ENCODE results near the gene PCYT1B.
A peak's percentile ranks its signal among the peaks of the same experiment; 100 is the strongest.
"Not testable (repeated sequence)": the region's sequence is repeated elsewhere in the genome, so short reads cannot be mapped to it uniquely, and the experiment has no call there.

The PCYT1B gene

GRCh38 chrX:24657671-24658386 is 10.7 kb upstream of the PCYT1B start:
- no peak overlapping the region for H3K4me3 ChIP-seq (ENCODE audit: low read depth, low read length)
- no peaks in the 10 kb centered on the region for H3K36me3 ChIP-seq (replicated peaks)
- H3K27me3 ChIP-seq (replicated peaks): no peaks in the 10 kb centered on the region
- DNase-seq: no peak
- no peak for TF ChIP-seq CTCF (IDR thresholded peaks at IDR 0.05; ENCODE audit: low read depth, low read length, missing control alignments)
- no peak overlapping the region for H3K27ac ChIP-seq
- in situ Hi-C loops (cut with HindIII; ENCODE audit: low pct_ligation_motif_present, low sequenced_read_pairs): no loop called here

- H3K27ac ChIP-seq; H3K4me3 ChIP-seq (ENCODE audit: low read depth, low read length); in situ Hi-C loops (cut with HindIII; ENCODE audit: low pct_ligation_motif_present, low sequenced_read_pairs); H3K27me3 ChIP-seq (replicated peaks); DNase-seq; H3K36me3 ChIP-seq (replicated peaks): not testable (repeated sequence)
Observed at GRCh38 chrX:24655679-24656078, 8.5 kb upstream of the PCYT1B start.

GRCh38 chrX:24651783-24652182 is 4.6 kb upstream of the PCYT1B start:
- in situ Hi-C loops (cut with HindIII; ENCODE audit: low pct_ligation_motif_present, low sequenced_read_pairs): no loop called here
- H3K36me3 ChIP-seq (replicated peaks): no peaks in the 10 kb centered on the region

GRCh38 chrX:24648495-24648894 is 1.3 kb upstream of the PCYT1B start:
- H3K27me3 ChIP-seq (replicated peaks): no peaks in the 10 kb centered on the region
- H3K36me3 ChIP-seq (replicated peaks): no peaks in the 10 kb centered on the region
- in situ Hi-C loops (cut with HindIII; ENCODE audit: low pct_ligation_motif_present, low sequenced_read_pairs): no loop called here
- no peak overlapping the region for H3K4me3 ChIP-seq (ENCODE audit: low read depth, low read length)
- H3K27ac ChIP-seq: no peak overlapping the region
- TF ChIP-seq CTCF (IDR thresholded peaks at IDR 0.05; ENCODE audit: low read depth, low read length, missing control alignments): no peak
- no peak for DNase-seq

More at GRCh38 chrX:24651783-24652182, 4.6 kb upstream of the PCYT1B start:
- Histone ChIP-seq H3K27ac (no peak overlapping the region), H3K27me3 (replicated peaks) (no peaks in the 10 kb centered on the region), H3K4me3 (ENCODE audit: low read depth, low read length) (no peak overlapping the region)
- no peak for TF ChIP-seq CTCF (IDR thresholded peaks at IDR 0.05; ENCODE audit: low read depth, low read length, missing control alignments)
- no peak for DNase-seq

- peak overlapping the region; percentile 44 for H3K4me3 ChIP-seq (ENCODE audit: low read depth, low read length)
- in situ Hi-C loops (cut with HindIII; ENCODE audit: low pct_ligation_motif_present, low sequenced_read_pairs): no loop called here
- DNase-seq: no peak
- H3K27ac ChIP-seq: no peak overlapping the region
- TF ChIP-seq CTCF (IDR thresholded peaks at IDR 0.05; ENCODE audit: low read depth, low read length, missing control alignments): no peak
- H3K27me3 ChIP-seq (replicated peaks): no peaks in the 10 kb centered on the region
- no peaks in the 10 kb centered on the region for H3K36me3 ChIP-seq (replicated peaks)
Observed at GRCh38 chrX:24646745-24647182, 383 bp downstream of the PCYT1B start.

GRCh38 chrX:24646006-24646405 is 1.1 kb downstream of the PCYT1B start:
- H3K27me3 ChIP-seq (replicated peaks): no peaks in the 10 kb centered on the region
- no peak for DNase-seq
- no peak overlapping the region for H3K27ac ChIP-seq
- H3K4me3 ChIP-seq (ENCODE audit: low read depth, low read length): peak overlapping the region; percentile 44
- in situ Hi-C loops (cut with HindIII; ENCODE audit: low pct_ligation_motif_present, low sequenced_read_pairs): no loop called here
- H3K36me3 ChIP-seq (replicated peaks): no peaks in the 10 kb centered on the region
- TF ChIP-seq CTCF (IDR thresholded peaks at IDR 0.05; ENCODE audit: low read depth, low read length, missing control alignments): no peak

All from brain microvascular endothelial cell (primary cell).